Measurements from ENCODE around the gene BDNF. TPM values are rescaled to one million over a fixed set of nuclear protein-coding genes. Genes with fewer than 3 reads are reported as not detected.

The BDNF gene
- total and polyA plus RNA-seq, 2 of the 8 experiments (the other 6 are each of a cell fraction or from before 2014, with no cell fraction given) = 2.4 to 5.4 TPM

DNA sequence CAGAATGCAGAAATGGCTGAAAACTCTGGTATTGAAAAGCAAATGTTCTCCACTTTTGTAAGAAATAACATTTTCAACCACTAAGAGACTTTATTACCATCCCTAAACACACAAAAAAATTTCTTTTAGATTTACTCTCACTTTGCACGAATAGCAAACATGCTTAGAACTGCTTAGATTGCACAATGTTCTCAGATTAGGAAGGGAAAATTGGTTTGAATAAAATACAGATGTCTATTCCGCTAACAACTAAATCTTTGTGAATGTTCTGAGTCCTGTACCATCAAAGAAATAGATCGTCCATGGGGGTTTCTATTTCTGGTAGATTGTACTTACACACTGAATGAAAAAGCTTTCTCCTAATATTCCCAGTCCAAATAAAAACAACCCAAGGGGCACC, 40.1 kb downstream of the BDNF start:
- ChIA-PET CTCF (ENCODE audit: partially characterized antibody) (interaction anchor here (1.6 kb wide), 1 partner anchor 16 kb away, joined by 3 read pairs; no protein-coding TSS in a partner anchor), POLR2A (ENCODE audit: partially characterized antibody) (interaction anchor here (1.0 kb wide), 1 partner anchor 33 kb away, joined by 3 read pairs; no protein-coding TSS in a partner anchor)
- Histone ChIP-seq H3K4me1 (replicated peaks in 1 of 4; ENCODE audit: control insufficient read depth in 3 of 4, insufficient read depth in 4 of 4, low read length in 3 of 4) (0 out of 7 replicates have a peak, but pooled peaks cover 0 to under 1% (median 0%) of the 10 kb centered on the region in 4 experiments), H2BK20ac (ENCODE audit: low read length) (no peak overlapping the region), H2BK15ac (ENCODE audit: low read length) (no peak overlapping the region), H2AFZ (ENCODE audit: low read length) (no peak overlapping the region), H3K27ac (ENCODE audit: low read depth, low read length) (no peak overlapping the region), H4K91ac (replicated peaks; ENCODE audit: insufficient read length, low read length) (no peak overlapping the region), H3K56ac (replicated peaks; ENCODE audit: insufficient read length, low read depth, low read length) (no peak overlapping the region), H3K36me3 (ENCODE audit: control insufficient read depth in 2 of 4, insufficient read depth in 4 of 4, low read length in 3 of 4) (peaks cover 2 to 13% (median 4%) of the 10 kb centered on the region in 4 experiments; a peak in 3 of 8 replicates), H4K8ac (ENCODE audit: extremely low read depth, insufficient read depth, low read length) (no peak overlapping the region), H4K5ac (ENCODE audit: insufficient read length, low read depth, low read length) (no peak overlapping the region), H2BK12ac (ENCODE audit: low read depth, low read length) (no peak overlapping the region), H3K23ac (ENCODE audit: insufficient read length) (no peak overlapping the region), H3K27me3 (replicated peaks in 1 of 4; ENCODE audit: control insufficient read depth in 3 of 4, extremely low read depth in 1 of 4, insufficient read depth in 3 of 4, low read length in 3 of 4) (no peaks in the 10 kb centered on the region), H4K20me1 (replicated peaks in 1 of 2; ENCODE audit: control insufficient read depth in 1 of 2, insufficient read depth in 2 of 2, low read length in 2 of 2) (no peaks in the 10 kb centered on the region), H3K18ac (ENCODE audit: extremely low read depth, low read length) (no peak overlapping the region), H3K9ac (replicated peaks in 1 of 4; ENCODE audit: extremely low read depth in 1 of 4, low read depth in 3 of 4, low read length in 3 of 4) (no peak overlapping the region), H2BK5ac (ENCODE audit: low read depth, low read length) (no peak overlapping the region), H3K4me3 (ENCODE audit: extremely low read depth in 1 of 4, insufficient read depth in 2 of 4, low read depth in 3 of 4, low read length in 4 of 4) (no peak overlapping the region), H3K4me2 (ENCODE audit: insufficient read depth in 1 of 2, low read depth in 2 of 2, low read length in 2 of 2) (no peak overlapping the region), H3K14ac (ENCODE audit: insufficient read length) (no peak overlapping the region), H3K23me2 (ENCODE audit: low read depth, low read length) (no peaks in the 10 kb centered on the region), H2BK120ac (replicated peaks; ENCODE audit: low read depth, low read length) (no peak overlapping the region), H3K4ac (replicated peaks; ENCODE audit: insufficient read length, low read depth, low read length) (no peak overlapping the region), H2AK5ac (ENCODE audit: low read depth, low read length) (no peak overlapping the region), H3K79me1 (ENCODE audit: low read depth, low read length) (no peaks in the 10 kb centered on the region), H3K9me3 (ENCODE audit: insufficient read depth in 2 of 2, low read depth in 1 of 2, low read length in 1 of 2) (peaks cover 4 to 5% of the 10 kb centered on the region in 2 experiments; a peak in 2 of 4 replicates), H3K79me2 (ENCODE audit: control insufficient read depth in 1 of 2, insufficient read depth in 2 of 2, low read length in 2 of 2) (0 out of 4 replicates have a peak, but pooled peaks cover 0 to 8% of the 10 kb centered on the region in 2 experiments)
- DNase-seq (ENCODE audit: low read depth in 1 of 2, low spot score in 2 of 2) (no peak), FAIRE-seq (no peak)
- 83% methylated on average over 3 of the region's 3 CpGs; no CpG with 5 or more reads in 1 of the 2 experiments for WGBS, 2 experiments (ENCODE audit: extremely low coverage in 1 of 2, insufficient coverage in 1 of 2, insufficient read length in 1 of 2, insufficient replicate concordance in 2 of 2, low coverage in 1 of 2, low lambda C conversion rate in 2 of 2, missing lambda C conversion rate in 1 of 2)
- no peak for TF ChIP-seq RXRA (IDR thresholded peaks at IDR 0.05; ENCODE audit: insufficient read depth, low read depth, low read length)
- no peak for TF ChIP-seq ASH2L (IDR thresholded peaks at IDR 0.05; ENCODE audit: low read length)
- no peak for TF ChIP-seq RFX5 (IDR thresholded peaks at IDR 0.05; ENCODE audit: borderline replicate concordance, low read depth, low read length)
- TF ChIP-seq SIRT6 (IDR thresholded peaks at IDR 0.05; ENCODE audit: low read length) = no peak
- TF ChIP-seq BCL11A (IDR thresholded peaks at IDR 0.05; ENCODE audit: low read depth in 2 of 2, low read length in 2 of 2) = no peak
- TF ChIP-seq, protein P1, sequence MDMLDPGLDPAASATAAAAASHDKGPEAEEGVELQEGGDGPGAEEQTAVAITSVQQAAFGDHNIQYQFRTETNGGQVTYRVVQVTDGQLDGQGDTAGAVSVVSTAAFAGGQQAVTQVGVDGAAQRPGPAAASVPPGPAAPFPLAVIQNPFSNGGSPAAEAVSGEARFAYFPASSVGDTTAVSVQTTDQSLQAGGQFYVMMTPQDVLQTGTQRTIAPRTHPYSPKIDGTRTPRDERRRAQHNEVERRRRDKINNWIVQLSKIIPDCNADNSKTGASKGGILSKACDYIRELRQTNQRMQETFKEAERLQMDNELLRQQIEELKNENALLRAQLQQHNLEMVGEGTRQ (IDR thresholded peaks at IDR 0.05; ENCODE audit: low read length) = no peak
- no peak for TF ChIP-seq CREB1 (IDR thresholded peaks at IDR 0.05)
